Stimulated activated CD8-positive, alpha-beta memory T cell treated with anti-CD3 and anti-CD28 coated beads, Interleukin-7, amount 100 ng/mL, for 24 hours (primary cell): ENCODE data around the gene NEK4.

Source experiments
- DNase-seq: peaks from one replicate; pipeline ENCODE4 v3.0.0-alpha.2; 2020; ENCODE audit warnings: low read depth

NEK4 gene

GRCh38 chr3:52792961-52793695 lies 22.4 kb upstream of the NEK4 start:
- DNase-seq = no peak

GRCh38 chr3:52792413-52792812 lies 21.7 kb upstream of the NEK4 start:
- DNase-seq = no peak

GRCh38 chr3:52791928-52792327 lies 21.2 kb upstream of the NEK4 start:
- no peak for DNase-seq

- DNase-seq = no peak
Measured at GRCh38 chr3:52791366-52791765, 20.6 kb upstream of the NEK4 start.

- DNase-seq = no peak
Measured at GRCh38 chr3:52790741-52791140, 20.0 kb upstream of the NEK4 start.

- no peak for DNase-seq
Measured at GRCh38 chr3:52790337-52790736, 19.6 kb upstream of the NEK4 start.

- no peak for DNase-seq
Measured at GRCh38 chr3:52789746-52790040, 19.0 kb upstream of the NEK4 start.

- DNase-seq = no peak
Measured at GRCh38 chr3:52788890-52789745, 18.4 kb upstream of the NEK4 start.

- no peak for DNase-seq
Measured at GRCh38 chr3:52787672-52788625, 17.2 kb upstream of the NEK4 start.

- no peak for DNase-seq
Measured at GRCh38 chr3:52787246-52787645, 16.5 kb upstream of the NEK4 start.

- DNase-seq = no peak
Measured at GRCh38 chr3:52786330-52787215, 15.8 kb upstream of the NEK4 start.

- DNase-seq = no peak
Measured at GRCh38 chr3:52784931-52785590, 14.3 kb upstream of the NEK4 start.

- DNase-seq = no peak
Measured at GRCh38 chr3:52784021-52784621, 13.4 kb upstream of the NEK4 start.

- DNase-seq = no peak
Measured at GRCh38 chr3:52783211-52783555, 12.4 kb upstream of the NEK4 start.

- no peak for DNase-seq
Measured at GRCh38 chr3:52782412-52783210, 11.9 kb upstream of the NEK4 start.

- no peak for DNase-seq
Measured at GRCh38 chr3:52781741-52782140, 11.0 kb upstream of the NEK4 start.

- DNase-seq = no peak
Measured at GRCh38 chr3:52779837-52780585, 9.3 kb upstream of the NEK4 start.

GRCh38 chr3:52779011-52779836 lies 8.5 kb upstream of the NEK4 start:
- no peak for DNase-seq
